Embryonic facial prominence (tissue), 1 donor: ENCODE measurements around the gene ABAT.
A peak's percentile ranks its signal among the peaks of the same experiment; 100 is the strongest.
"Not testable (repeated sequence)": the region's sequence is repeated elsewhere in the genome, so short reads cannot be mapped to it uniquely, and the experiment has no call there.

Experiments used
- DNase-seq: peaks from one replicate; pipeline ENCODE4 v3.0.0-alpha.2; 2016; ENCODE audit errors: extremely low spot score

Gene ABAT

DNA sequence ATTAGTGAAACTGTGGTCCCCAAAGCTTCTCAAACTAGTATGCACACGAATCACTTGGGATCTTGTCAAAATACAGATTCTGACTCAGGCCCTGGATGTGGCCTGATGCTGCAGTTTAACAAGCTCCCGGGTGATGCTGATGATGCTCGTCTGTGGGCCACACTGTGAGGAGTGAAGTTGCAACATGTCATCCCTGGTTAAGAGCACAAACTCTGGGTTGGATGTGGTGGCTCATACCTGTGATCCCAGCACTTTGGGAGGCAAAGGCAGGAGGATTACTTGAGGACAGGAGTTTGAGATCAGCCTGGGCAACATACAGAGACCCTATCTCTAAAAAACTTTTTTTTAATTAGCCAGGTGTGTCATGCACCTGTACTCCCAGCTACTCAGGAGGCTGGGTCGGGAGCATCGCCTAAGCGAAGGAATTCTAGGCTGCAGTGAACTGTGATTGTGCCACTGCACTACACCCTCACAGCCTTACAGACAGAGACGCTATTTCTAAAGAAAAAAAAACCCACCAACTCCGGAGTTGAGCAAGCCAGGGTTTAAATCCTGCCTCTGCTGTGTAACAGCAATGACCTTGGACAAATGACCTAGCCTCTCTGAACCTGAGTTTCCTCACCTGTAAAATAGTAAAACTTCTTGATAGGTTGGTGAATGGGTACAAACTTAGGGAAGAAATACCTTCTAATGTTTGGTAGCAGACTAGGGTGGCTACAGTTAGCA, 24.4 kb upstream of the ABAT start:
- DNase-seq = no peak

GRCh38 chr16:8651958-8652357, 22.5 kb upstream of the ABAT start:
- DNase-seq = not testable (repeated sequence)

DNA sequence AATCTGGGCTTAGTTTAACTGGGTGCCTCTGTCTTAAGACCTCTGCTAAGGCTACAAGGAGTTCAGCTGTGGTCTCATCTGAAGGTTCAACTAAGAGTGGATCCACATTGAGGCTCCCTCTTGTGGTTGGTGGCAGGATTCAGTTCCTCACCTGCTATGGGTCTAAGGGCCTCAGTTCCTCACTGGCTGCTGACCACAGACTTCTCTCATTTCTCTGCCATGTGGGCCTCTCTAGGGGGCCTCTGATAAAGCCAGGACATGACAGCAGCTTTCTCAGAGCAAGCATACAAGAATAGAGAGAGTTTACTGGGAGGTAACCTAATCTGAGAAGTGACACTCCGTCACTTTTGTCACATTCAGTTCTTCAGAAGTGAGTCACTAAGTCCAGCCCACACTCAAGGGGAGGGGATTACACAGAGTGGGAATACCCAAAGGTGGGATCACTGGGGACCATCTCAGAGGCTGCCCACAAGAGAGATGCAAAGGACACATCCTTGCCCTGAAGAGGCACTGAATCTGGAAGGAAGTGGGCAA, 19.2 kb upstream of the ABAT start:
- no peak for DNase-seq

GRCh38 chr16:8656376-8656775, 18.0 kb upstream of the ABAT start:
- no peak for DNase-seq

- DNase-seq = peak; percentile 25
These were observed 13.5 kb upstream of the ABAT start for GRCh38 chr16:8660841-8661301.

GRCh38 chr16:8661703-8662102, 12.7 kb upstream of the ABAT start:
- no peak for DNase-seq

- DNase-seq = no peak
These were observed 11.0 kb upstream of the ABAT start for GRCh38 chr16:8663192-8664089.

- DNase-seq = no peak
These were observed 8.9 kb upstream of the ABAT start for GRCh38 chr16:8665529-8665928.

GRCh38 chr16:8667492-8667891, 6.9 kb upstream of the ABAT start:
- no peak for DNase-seq

- no peak for DNase-seq
These were observed 6.3 kb upstream of the ABAT start for GRCh38 chr16:8668113-8668512.

- no peak for DNase-seq
These were observed 4.9 kb upstream of the ABAT start for GRCh38 chr16:8669481-8669880.

DNA sequence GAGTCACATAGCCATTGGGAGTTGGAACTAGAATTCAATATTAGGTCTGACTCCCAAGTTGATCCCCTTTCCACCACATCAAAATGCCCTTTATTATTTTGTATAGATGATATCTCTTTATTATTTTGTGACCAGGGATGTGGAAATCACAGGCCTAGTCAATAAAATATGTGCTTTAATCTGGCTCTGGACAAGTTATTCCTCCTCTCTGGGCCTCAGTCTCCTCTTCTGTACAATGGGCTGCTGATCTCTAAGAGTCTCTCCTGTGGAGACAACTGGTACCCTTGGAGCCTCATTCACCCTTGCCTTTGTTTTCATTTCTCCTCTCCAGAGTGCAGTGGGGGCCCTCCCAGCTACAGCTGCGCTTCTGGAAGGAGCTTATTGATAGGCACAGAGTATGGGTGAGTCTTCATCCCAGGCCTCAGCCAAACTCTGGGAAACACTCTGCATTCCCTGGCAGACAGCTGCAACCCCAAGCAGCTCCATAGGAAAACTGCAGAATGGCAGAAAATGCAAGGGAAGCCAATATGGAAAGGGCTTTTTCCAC, 4.3 kb upstream of the ABAT start:
- DNase-seq = no peak

- DNase-seq = no peak
These were observed 605 bp upstream of the ABAT start for GRCh38 chr16:8673611-8674412.

DNA sequence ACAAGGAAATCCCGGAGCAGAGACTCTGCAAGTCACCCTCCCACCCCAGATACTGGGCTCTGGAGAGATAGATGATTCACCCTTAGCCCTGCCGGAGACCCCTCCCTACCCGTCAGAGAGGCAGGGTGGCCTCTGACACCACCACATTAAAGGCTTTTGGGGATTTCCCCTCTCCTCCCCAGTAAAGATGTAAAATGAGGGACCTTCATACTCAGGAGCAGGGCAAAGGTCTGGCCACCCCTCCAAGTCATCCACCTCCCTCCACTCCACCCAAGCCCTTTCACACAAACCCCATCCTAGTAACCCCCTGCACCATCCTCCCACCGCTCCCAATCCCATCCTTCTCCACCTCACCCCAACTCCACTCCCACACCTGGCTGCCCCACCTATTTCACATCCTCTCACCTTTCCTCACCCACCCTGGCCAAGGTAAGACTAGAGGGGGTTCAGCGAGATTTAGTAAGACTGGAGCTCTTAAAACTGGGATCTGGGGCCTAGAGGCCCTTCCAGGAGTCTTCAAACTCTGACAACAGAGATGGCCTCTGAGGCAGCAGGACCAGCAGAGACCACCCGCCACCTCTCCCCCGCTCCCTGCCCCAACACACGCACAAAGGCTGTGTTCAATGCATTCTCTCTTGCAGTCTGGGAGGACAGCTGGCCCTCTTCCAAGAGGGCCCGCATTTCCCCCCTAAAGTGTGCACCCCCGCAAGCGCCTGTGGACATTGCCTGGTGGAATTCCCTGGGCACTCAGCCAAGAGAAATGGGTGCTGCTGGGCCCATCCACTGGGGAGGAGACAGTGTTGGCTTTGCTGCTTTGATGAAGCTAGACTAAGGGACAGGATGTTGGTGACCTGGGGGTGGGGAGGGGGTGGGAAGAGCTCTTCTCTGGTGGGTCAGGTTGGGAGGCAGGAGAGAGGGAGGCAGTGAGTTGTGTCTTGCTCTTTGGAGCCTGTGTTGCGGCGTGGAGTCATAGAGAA, 1.1 kb downstream of the ABAT start:
- DNase-seq = no peak

DNA sequence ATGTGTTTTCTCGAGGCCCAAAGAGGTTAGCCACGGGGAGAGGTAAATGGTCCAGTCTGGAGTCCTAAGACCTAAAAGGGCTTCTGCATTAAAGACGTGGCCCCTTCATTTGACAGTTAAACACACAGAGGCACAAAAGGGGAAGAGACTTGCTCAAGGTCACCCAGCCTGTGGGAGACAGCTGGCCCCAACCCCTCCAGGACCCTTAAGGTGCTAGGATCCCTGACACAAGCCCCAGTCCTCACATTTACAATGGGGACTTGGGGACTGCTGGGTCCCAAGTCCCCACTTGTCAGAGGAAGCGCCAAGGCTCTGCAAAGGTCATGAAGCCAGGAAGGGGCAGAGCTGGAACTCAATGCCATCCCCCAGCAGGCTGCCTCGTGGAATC, 1.7 kb downstream of the ABAT start:
- no peak for DNase-seq

DNA sequence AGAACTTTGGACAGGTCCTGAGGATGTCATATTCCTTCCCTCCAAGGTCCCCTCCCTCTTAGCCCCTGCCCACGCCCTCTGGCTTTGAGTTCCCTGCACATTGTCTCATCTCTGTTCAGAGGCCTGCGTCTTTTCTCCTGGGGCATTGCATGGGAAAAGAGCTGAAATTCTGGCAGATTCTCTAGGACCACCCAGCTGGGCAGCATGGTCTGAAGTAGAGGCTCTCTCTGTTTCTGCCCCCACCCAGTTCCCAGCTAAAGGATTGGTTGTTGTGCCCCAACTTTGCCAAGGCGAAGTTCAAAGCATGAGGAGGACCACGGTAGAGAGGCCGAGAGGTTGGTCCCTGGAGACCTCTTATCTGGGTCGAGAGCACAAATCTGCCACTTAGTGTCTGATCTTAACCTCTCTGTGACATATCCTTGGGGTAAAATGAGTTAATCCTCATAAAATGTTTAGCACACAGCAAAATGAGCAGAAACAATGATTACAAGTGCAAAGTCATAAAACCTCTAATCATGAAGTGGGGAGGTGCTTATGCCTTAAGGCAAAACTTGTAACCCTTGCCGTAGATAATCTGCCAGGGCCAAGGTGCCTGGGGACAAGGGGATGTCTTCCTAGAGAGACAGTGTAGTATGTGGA, 2.4 kb downstream of the ABAT start:
- DNase-seq = no peak

- no peak for DNase-seq
These were observed 3.1 kb downstream of the ABAT start for GRCh38 chr16:8677481-8677880.

- no peak for DNase-seq
These were observed 3.9 kb downstream of the ABAT start for GRCh38 chr16:8678068-8678927.

- no peak for DNase-seq
These were observed 4.7 kb downstream of the ABAT start for GRCh38 chr16:8679151-8679550.
